22Rv1 (cell line): ENCODE measurements around the gene GNAL.

Experiments used
- ZFX ChIP-seq: fragments of 450-650 bp; IDR thresholded peaks from 2 replicates; pipeline ENCODE4 v1.6.1; 2017; ENCODE audit warnings: antibody characterized with exemption, borderline replicate concordance
- TF ChIP-seq, protein P1 (sequence below): fragments of 450-650 bp; IDR thresholded peaks from 2 replicates; pipeline ENCODE4 v1.5.1; 2017; ENCODE audit warnings: mild to moderate bottlenecking

DNA sequence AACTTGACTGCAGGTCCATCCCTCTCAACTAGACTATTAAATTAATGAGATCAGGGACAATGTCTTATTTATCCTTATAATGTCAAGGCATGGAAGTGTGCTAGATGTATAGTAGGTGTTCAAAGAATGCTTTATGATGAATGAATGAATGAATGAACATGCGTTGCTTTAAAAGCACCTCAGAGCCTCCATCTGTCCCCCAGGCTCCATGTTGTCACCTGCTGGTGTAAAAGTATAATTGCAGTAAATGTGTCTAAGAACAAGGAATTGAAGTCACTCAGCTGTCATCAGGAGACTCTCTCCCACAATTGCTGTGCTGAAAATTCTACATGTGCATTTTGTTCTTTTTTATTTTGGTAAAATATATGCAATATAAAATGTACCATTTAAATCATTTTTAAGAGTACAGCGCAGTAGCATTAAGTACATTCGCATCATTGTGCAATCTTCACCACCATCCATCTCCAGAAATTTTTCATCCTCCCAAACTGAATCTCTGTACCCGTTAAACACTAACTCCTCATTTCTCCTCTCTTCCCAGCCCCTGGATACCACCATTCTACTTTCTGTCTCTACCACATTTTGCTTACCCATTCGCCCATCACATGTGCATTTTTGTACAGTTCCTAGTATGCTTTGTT, 52.6 kb downstream of the GNAL start:
- TF ChIP-seq, protein P1, sequence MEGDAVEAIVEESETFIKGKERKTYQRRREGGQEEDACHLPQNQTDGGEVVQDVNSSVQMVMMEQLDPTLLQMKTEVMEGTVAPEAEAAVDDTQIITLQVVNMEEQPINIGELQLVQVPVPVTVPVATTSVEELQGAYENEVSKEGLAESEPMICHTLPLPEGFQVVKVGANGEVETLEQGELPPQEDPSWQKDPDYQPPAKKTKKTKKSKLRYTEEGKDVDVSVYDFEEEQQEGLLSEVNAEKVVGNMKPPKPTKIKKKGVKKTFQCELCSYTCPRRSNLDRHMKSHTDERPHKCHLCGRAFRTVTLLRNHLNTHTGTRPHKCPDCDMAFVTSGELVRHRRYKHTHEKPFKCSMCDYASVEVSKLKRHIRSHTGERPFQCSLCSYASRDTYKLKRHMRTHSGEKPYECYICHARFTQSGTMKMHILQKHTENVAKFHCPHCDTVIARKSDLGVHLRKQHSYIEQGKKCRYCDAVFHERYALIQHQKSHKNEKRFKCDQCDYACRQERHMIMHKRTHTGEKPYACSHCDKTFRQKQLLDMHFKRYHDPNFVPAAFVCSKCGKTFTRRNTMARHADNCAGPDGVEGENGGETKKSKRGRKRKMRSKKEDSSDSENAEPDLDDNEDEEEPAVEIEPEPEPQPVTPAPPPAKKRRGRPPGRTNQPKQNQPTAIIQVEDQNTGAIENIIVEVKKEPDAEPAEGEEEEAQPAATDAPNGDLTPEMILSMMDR = peak; percentile 62
- TF ChIP-seq ZFX = no peak
